KOPT-K1 (cell line): Measurements from ENCODE around the gene ITPRIPL2.

Source experiments
- H3K27ac ChIP-seq: fragments of 200-600 bp; sonication (generic); 2 replicates; pipeline ENCODE4 v1.5.1; 2016; ENCODE audit warnings: antibody characterized with exemption, mild to moderate bottlenecking, low read depth, low read length; ENCODE audit not compliant: poor library complexity, severe bottlenecking
- H3K36me3 ChIP-seq: fragments of 200-600 bp; sonication (generic); 2 replicates; pipeline ENCODE4 v1.5.1; 2017; ENCODE audit warnings: antibody characterized with exemption, mild to moderate bottlenecking, low read length, moderate library complexity; ENCODE audit not compliant: insufficient read depth
- H3K9me3 ChIP-seq: fragments of 200-600 bp; sonication (generic); 2 replicates; pipeline ENCODE4 v1.5.1; 2017; ENCODE audit warnings: antibody characterized with exemption, low read length, mild to moderate bottlenecking; ENCODE audit not compliant: insufficient read depth, poor library complexity, severe bottlenecking

ITPRIPL2 gene

GRCh38 chr16:19106625-19107020 lies 7.1 kb upstream of the ITPRIPL2 start:
- no peaks in the 10 kb centered on the region for H3K36me3 ChIP-seq
- no peak overlapping the region for H3K27ac ChIP-seq
- no peaks in the 10 kb centered on the region for H3K9me3 ChIP-seq

GRCh38 chr16:19108409-19109287 lies 5.1 kb upstream of the ITPRIPL2 start:
- Histone ChIP-seq H3K36me3 (no peaks in the 10 kb centered on the region), H3K9me3 (no peaks in the 10 kb centered on the region), H3K27ac (no peak overlapping the region)

- Histone ChIP-seq H3K9me3 (no peaks in the 10 kb centered on the region), H3K36me3 (no peaks in the 10 kb centered on the region), H3K27ac (no peak overlapping the region)
Measured at GRCh38 chr16:19109288-19109664, 4.5 kb upstream of the ITPRIPL2 start.

- Histone ChIP-seq H3K27ac (no peak overlapping the region), H3K9me3 (no peaks in the 10 kb centered on the region), H3K36me3 (no peaks in the 10 kb centered on the region)
Measured at GRCh38 chr16:19110537-19111360, 3.0 kb upstream of the ITPRIPL2 start.

GRCh38 chr16:19112099-19112407 lies 1.7 kb upstream of the ITPRIPL2 start:
- H3K36me3 ChIP-seq = no peaks in the 10 kb centered on the region
- H3K9me3 ChIP-seq = no peaks in the 10 kb centered on the region
- H3K27ac ChIP-seq = no peak overlapping the region

GRCh38 chr16:19114359-19115147 lies 789 bp downstream of the ITPRIPL2 start:
- H3K36me3 ChIP-seq = no peaks in the 10 kb centered on the region
- no peaks in the 10 kb centered on the region for H3K9me3 ChIP-seq
- no peak overlapping the region for H3K27ac ChIP-seq

GRCh38 chr16:19115148-19116021 lies 1.6 kb downstream of the ITPRIPL2 start:
- Histone ChIP-seq H3K36me3 (no peaks in the 10 kb centered on the region), H3K27ac (no peak overlapping the region), H3K9me3 (no peaks in the 10 kb centered on the region)

- H3K27ac ChIP-seq = no peak overlapping the region
Measured at GRCh38 chr16:19116711-19117449, 3.1 kb downstream of the ITPRIPL2 start.

GRCh38 chr16:19118938-19119431 lies 5.2 kb downstream of the ITPRIPL2 start:
- no peak overlapping the region for H3K27ac ChIP-seq
- H3K36me3 ChIP-seq = no peaks in the 10 kb centered on the region
- no peaks in the 10 kb centered on the region for H3K9me3 ChIP-seq

More at GRCh38 chr16:19116711-19117449, 3.1 kb downstream of the ITPRIPL2 start:
- H3K9me3 ChIP-seq = no peaks in the 10 kb centered on the region
- H3K36me3 ChIP-seq = no peaks in the 10 kb centered on the region

GRCh38 chr16:19119564-19119963 lies 5.8 kb downstream of the ITPRIPL2 start:
- no peaks in the 10 kb centered on the region for H3K36me3 ChIP-seq
- no peaks in the 10 kb centered on the region for H3K9me3 ChIP-seq
- no peak overlapping the region for H3K27ac ChIP-seq

GRCh38 chr16:19123535-19124178 lies 9.9 kb downstream of the ITPRIPL2 start:
- H3K27ac ChIP-seq = no peak overlapping the region

GRCh38 chr16:19126300-19126699 lies 12.5 kb downstream of the ITPRIPL2 start:
- H3K36me3 ChIP-seq = no peaks in the 10 kb centered on the region
- H3K9me3 ChIP-seq = peaks cover 9% of the 10 kb centered on the region
- H3K27ac ChIP-seq = no peak overlapping the region

More at GRCh38 chr16:19123535-19124178, 9.9 kb downstream of the ITPRIPL2 start:
- Histone ChIP-seq H3K9me3 (peaks cover 9% of the 10 kb centered on the region), H3K36me3 (no peaks in the 10 kb centered on the region)

- H3K36me3 ChIP-seq = no peaks in the 10 kb centered on the region
- no peak overlapping the region for H3K27ac ChIP-seq
- H3K9me3 ChIP-seq = peaks cover 9% of the 10 kb centered on the region
Measured at GRCh38 chr16:19127205-19127604, 13.4 kb downstream of the ITPRIPL2 start.
